A549 (cell line): ENCODE data around the gene MGAT5. TPM values are rescaled to one million over a fixed set of nuclear protein-coding genes. Genes with fewer than 3 reads are reported as not detected.

Experiments used
- ATAC-seq, 2 experiments: fragments of 200-7000 bp in 1 of 2; fragments of >200 bp in 1 of 2; cut with Nextera tagmentation in 1 of 2; cut with Tn5 transposase in 1 of 2; 3 replicates each; pipeline versions ENCODE4 v1.8.0 to v1.9.1; 2018 to 2020; ENCODE audit warnings: mild to moderate bottlenecking in 1 of 2, moderate library complexity in 1 of 2
- CTCF ChIA-PET: fragments of 300-600 bp; sonication (Branson Sonifier 250); formaldehyde crosslinking; extraction: SDS; loops from one replicate; lab custom pipeline; 2021; ENCODE audit warnings: antibody characterized with exemption, inconsistent platforms; lab: Yijun Ruan, JAX
- POLR2A ChIA-PET: fragments of 350-600 bp; formaldehyde crosslinking; extraction: SDS; loops from one replicate; lab custom pipeline; 2021; ENCODE audit warnings: antibody characterized with exemption, inconsistent platforms; lab: Yijun Ruan, JAX
- DNase-seq, 2 experiments: peaks; one replicate each; pipeline versions ENCODE4 v3.0.0 to v3.0.0-alpha.2; 2011 to 2016; ENCODE audit warnings: low read depth in 1 of 2, low spot score in 1 of 2
- FAIRE-seq: peaks from 2 replicates; lab custom pipeline; 2011; peaks lifted over from hg19 to GRCh38; lab: Jason Lieb, UNC
- H3K27ac ChIP-seq, 2 experiments: fragments of >200 bp; sonication (Bioruptor Twin); formaldehyde crosslinking; 3 replicates each; pipeline ENCODE4 v1.5.1; 2016 to 2017
- H3K4me1 ChIP-seq: fragments of >200 bp; sonication (Bioruptor Twin); formaldehyde crosslinking; 3 replicates; pipeline ENCODE4 v1.6.1; 2016
- H3K4me2 ChIP-seq: fragments of >200 bp; sonication (Bioruptor Twin); formaldehyde crosslinking; 3 replicates; pipeline ENCODE4 v1.6.1; 2016
- H3K4me3 ChIP-seq: fragments of >200 bp; sonication (Bioruptor Twin); formaldehyde crosslinking; 3 replicates; pipeline ENCODE4 v1.5.1; 2016
- H3K9me3 ChIP-seq: fragments of >200 bp; sonication (Bioruptor Twin); formaldehyde crosslinking; 3 replicates; pipeline ENCODE4 v1.6.1; 2016
- BHLHE40 ChIP-seq: IDR thresholded peaks from 2 replicates; pipeline ENCODE4 v1.6.1; 2012; ENCODE audit warnings: low read depth, low read length, inconsistent platforms
- CBX8 ChIP-seq: fragments of 200-600 bp; sonication (generic); IDR thresholded peaks from 2 replicates; pipeline ENCODE4 v1.6.1; 2016
- CTCF ChIP-seq: fragments of >200 bp; sonication (Bioruptor Twin); formaldehyde crosslinking; IDR thresholded peaks from 3 replicates; pipeline ENCODE4 v1.5.1; 2016
- EHF ChIP-seq: fragments of 250-450 bp; sonication (Bioruptor Pico); IDR thresholded peaks from 2 replicates; pipeline ENCODE4 v1.5.0; 2020; ENCODE audit warnings: mild to moderate bottlenecking
- ELK1 ChIP-seq: fragments of 150-350 bp; IDR thresholded peaks from 2 replicates; pipeline ENCODE4 v1.6.1; 2014; ENCODE audit warnings: low read depth, mild to moderate bottlenecking, low read length
- GATA3 ChIP-seq: IDR thresholded peaks from 2 replicates; pipeline ENCODE4 v1.6.1; 2012; ENCODE audit warnings: borderline replicate concordance
- HES2 ChIP-seq: fragments of >200 bp; sonication (Bioruptor Twin); formaldehyde crosslinking; IDR thresholded peaks from 2 replicates; pipeline ENCODE4 v1.6.1; 2016
- HEYL ChIP-seq: fragments of 250-450 bp; sonication (Bioruptor Pico); IDR thresholded peaks from 2 replicates; pipeline ENCODE4 v1.8.0; 2021; ENCODE audit warnings: mild to moderate bottlenecking, moderate library complexity
- JUN ChIP-seq, 2 experiments: fragments of >200 bp; sonication (Bioruptor Twin); formaldehyde crosslinking; IDR thresholded peaks; 2 replicates in 1 of 2; 3 replicates in 1 of 2; pipeline ENCODE4 v1.6.1; 2016 to 2017
- JUNB ChIP-seq: fragments of >200 bp; sonication (Bioruptor Twin); formaldehyde crosslinking; IDR thresholded peaks from 2 replicates; pipeline ENCODE4 v1.6.1; 2016
- MAFK ChIP-seq: fragments of 450-650 bp; IDR thresholded peaks from 2 replicates; pipeline ENCODE4 v1.6.1; 2014; ENCODE audit not compliant: partially characterized antibody
- NR3C1 ChIP-seq: fragments of >200 bp; sonication (Bioruptor Twin); formaldehyde crosslinking; IDR thresholded peaks from 3 replicates; pipeline ENCODE4 v1.6.1; 2017
- PBX3 ChIP-seq: IDR thresholded peaks from 2 replicates; pipeline ENCODE4 v1.6.1; 2012
- POLR2AphosphoS2 ChIP-seq: conservative IDR thresholded peaks from 2 replicates; pipeline ENCODE4 v1.6.1; 2012; ENCODE audit warnings: low read length, improper control_type of control experiment, inconsistent platforms
- RAD21 ChIP-seq, 2 experiments: fragments of >200 bp in 1 of 2; sonication (Bioruptor Twin) in 1 of 2; formaldehyde crosslinking in 1 of 2; IDR thresholded peaks in 1 of 2; conservative IDR thresholded peaks in 1 of 2; 2 replicates in 1 of 2; 3 replicates in 1 of 2; pipeline ENCODE4 v1.6.1; 2012 to 2018; ENCODE audit warnings: inconsistent platforms in 1 of 2
- RNF2 ChIP-seq: fragments of 200-600 bp; sonication (generic); IDR thresholded peaks from 2 replicates; pipeline ENCODE4 v1.6.1; 2016; ENCODE audit warnings: low read depth, mild to moderate bottlenecking, antibody characterized with exemption, moderate library complexity, borderline replicate concordance
- SMC3 ChIP-seq: fragments of >200 bp; sonication (Bioruptor Twin); formaldehyde crosslinking; IDR thresholded peaks from 3 replicates; pipeline ENCODE4 v1.6.1; 2018; ENCODE audit warnings: inconsistent platforms
- TFCP2L1 ChIP-seq: fragments of 250-450 bp; sonication (Bioruptor Pico); IDR thresholded peaks from 2 replicates; pipeline ENCODE4 v1.5.0; 2021; ENCODE audit warnings: mild to moderate bottlenecking
- TP53 ChIP-seq: fragments of 250-450 bp; sonication (Bioruptor Pico); IDR thresholded peaks from 2 replicates; pipeline ENCODE4 v1.5.0; 2021; ENCODE audit warnings: mild to moderate bottlenecking, moderate library complexity
- ZFP36 ChIP-seq: fragments of 450-650 bp; IDR thresholded peaks from 2 replicates; pipeline ENCODE4 v1.6.1; 2014; ENCODE audit warnings: borderline replicate concordance; ENCODE audit not compliant: partially characterized antibody
- ZSCAN20 ChIP-seq: fragments of 250-450 bp; sonication (Bioruptor Pico); IDR thresholded peaks from 2 replicates; pipeline ENCODE4 v1.8.0; 2022; ENCODE audit warnings: mild to moderate bottlenecking, moderate library complexity
- WGBS: methylation state at CpG from one replicate; pipeline ENCODE4 v1.1.6; 2017; ENCODE audit errors: missing lambda C conversion rate; 5-methylcytosine and 5-hydroxymethylcytosine counted together
- polyA plus RNA-seq, 4 experiments: library from polyadenylated mRNA; depleted of rRNA in 3 of 4; stranded (reverse); fragments of >200 nt; fragmentation: RNase III in 1 of 4; extraction: RNeasy Plus Mini Kit Qiagen cat#74134 plus additional on column Dnase treatment in 1 of 4; gene quantifications; 2 replicates in 3 of 4; 3 replicates in 1 of 4; pipeline ENCODE4 v1.2.3, GENCODE V29; 2011 to 2017

The MGAT5 gene
- polyA plus RNA-seq, 2 of the 4 experiments (the other 2 are of a cell fraction): 13.2 to 17.1 TPM

- no peak overlapping the region for H3K4me2 ChIP-seq
- 80% methylated on average over 5 of the region's 7 CpGs for WGBS
- TF ChIP-seq HES2 (no peak), ZFP36 (no peak), PBX3 (no peak), RAD21 (conservative IDR thresholded peaks at IDR 0.05 in 1 of 2, IDR thresholded peaks at IDR 0.05 in 1 of 2) (no peak)
- H3K4me1 ChIP-seq: no peaks in the 10 kb centered on the region
- H3K9me3 ChIP-seq: no peaks in the 10 kb centered on the region
- CTCF ChIA-PET: interaction anchor here (1.4 to 1.8 kb wide), 3 partner anchors 12 to 455 kb away, joined by 4 read pairs; partner anchors contain the start of gene CCNT2
- FAIRE-seq (no peak), DNase-seq (no peak), ATAC-seq (no peak)
- no peak overlapping the region for H3K4me3 ChIP-seq
- H3K27ac ChIP-seq: no peak overlapping the region
- POLR2A ChIA-PET: no interaction called here
Observed at GRCh38 chr2:134463699-134464022, 209.8 kb downstream of the MGAT5 start.

- no peak for DNase-seq
- no peak for FAIRE-seq
- H3K27ac ChIP-seq: no peak overlapping the region
- no peak; a peak in 1 of 6 replicates for ATAC-seq
- no peak overlapping the region for H3K4me2 ChIP-seq
- H3K4me3 ChIP-seq: no peak overlapping the region
- no peaks in the 10 kb centered on the region for H3K4me1 ChIP-seq
- CTCF ChIA-PET: interaction anchor here (1.0 to 1.8 kb wide), 3 partner anchors 13 to 25 kb away, joined by 3 to 6 read pairs (median 4); no protein-coding TSS in a partner anchor
- 54% methylated on average over 6 of the region's 6 CpGs for WGBS
- POLR2A ChIA-PET: no interaction called here
- no peaks in the 10 kb centered on the region for H3K9me3 ChIP-seq
- TF ChIP-seq HEYL (CRISPR knock-in tag): no peak
- no peak for TF ChIP-seq CBX8
- no peak for TF ChIP-seq JUNB
- TF ChIP-seq ZSCAN20 (CRISPR knock-in tag): no peak
- TF ChIP-seq NR3C1: no peak
- no peak for TF ChIP-seq BHLHE40
- no peak for TF ChIP-seq TFCP2L1 (CRISPR knock-in tag)
- TF ChIP-seq MAFK: no peak
- TF ChIP-seq JUN (IDR thresholded peaks at IDR 0.05): no peak
- no peak for TF ChIP-seq POLR2AphosphoS2
- no peak for TF ChIP-seq SMC3
- no peak for TF ChIP-seq PBX3
- TF ChIP-seq TP53: no peak
- TF ChIP-seq ELK1: no peak
- no peak for TF ChIP-seq EHF (CRISPR knock-in tag)
- TF ChIP-seq GATA3: no peak
- no peak for TF ChIP-seq CTCF
- TF ChIP-seq RNF2: no peak
Observed at GRCh38 chr2:134465228-134466105, 211.6 kb downstream of the MGAT5 start.
